ENCODE data around the gene MRC1.

MRC1 gene

GRCh38 chr10:17847585-17848296, 38.6 kb downstream of the MRC1 start:
- no peak for DNase-seq (ENCODE audit: low spot score)

DNA sequence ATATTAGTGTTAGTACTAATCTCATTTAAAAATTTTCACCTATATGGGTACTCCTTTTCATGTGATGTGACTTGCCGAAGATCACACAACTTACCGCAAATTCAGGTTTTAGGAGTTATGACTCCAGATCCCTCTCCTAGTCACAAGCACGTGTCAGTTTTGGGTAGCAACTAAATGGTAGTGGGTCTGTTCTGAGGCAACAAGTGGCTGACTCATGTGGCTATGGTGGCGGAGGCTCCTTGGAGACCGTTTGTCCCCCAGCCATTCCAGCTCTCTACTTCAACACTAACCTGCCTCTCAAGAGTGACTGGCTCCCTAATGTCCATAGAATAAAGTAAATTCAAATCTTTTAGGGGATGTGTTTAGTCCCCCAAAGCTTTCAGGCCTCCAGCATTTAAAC, 39.5 kb downstream of the MRC1 start:
- no peak for DNase-seq (ENCODE audit: low spot score)

GRCh38 chr10:17850501-17850900, 41.4 kb downstream of the MRC1 start:
- DNase-seq (ENCODE audit: low spot score): no peak

DNA sequence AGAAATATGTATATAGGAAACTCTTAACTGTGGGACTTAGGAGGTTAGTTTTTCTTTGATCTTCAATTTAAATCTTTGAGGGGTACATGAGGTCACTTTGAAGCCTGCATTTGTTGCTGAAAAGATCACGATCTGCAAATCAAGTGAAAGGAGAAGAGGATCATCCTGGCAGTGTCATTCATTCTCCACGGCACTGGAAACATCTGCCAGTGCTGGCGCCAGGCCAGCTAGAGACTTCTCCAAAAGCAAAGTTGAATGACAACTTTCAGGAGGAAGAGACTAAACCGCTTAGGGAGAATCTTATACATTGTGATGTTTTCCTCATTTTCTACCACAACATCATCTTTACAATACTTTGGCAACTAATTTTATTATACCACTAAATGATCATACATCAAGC, 42.5 kb downstream of the MRC1 start:
- DNase-seq (ENCODE audit: low spot score): no peak

- DNase-seq (ENCODE audit: low spot score): no peak
Observed at GRCh38 chr10:17854044-17854652, 45.0 kb downstream of the MRC1 start.

DNA sequence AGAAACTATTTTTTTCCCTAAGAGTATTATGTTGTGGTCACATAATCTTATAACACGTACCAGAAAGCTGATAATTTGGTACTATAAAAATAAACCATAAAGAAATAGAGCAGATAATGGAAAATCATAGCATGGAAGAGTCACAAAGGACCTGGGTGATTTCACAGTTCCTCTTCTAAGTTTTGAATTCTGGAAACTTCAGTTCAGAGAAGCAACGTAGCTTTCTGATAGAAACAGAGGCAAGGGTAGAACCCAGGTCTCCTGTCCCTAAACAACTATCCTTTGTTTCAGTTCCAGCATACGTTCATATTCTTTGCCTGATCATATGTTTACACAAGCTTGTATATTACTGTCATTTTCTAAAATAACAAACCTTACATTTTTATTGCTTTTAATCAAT, 47.9 kb downstream of the MRC1 start:
- no peak for DNase-seq (ENCODE audit: low spot score)

GRCh38 chr10:17859492-17860156, 50.5 kb downstream of the MRC1 start:
- DNase-seq (ENCODE audit: low spot score): no peak

DNA sequence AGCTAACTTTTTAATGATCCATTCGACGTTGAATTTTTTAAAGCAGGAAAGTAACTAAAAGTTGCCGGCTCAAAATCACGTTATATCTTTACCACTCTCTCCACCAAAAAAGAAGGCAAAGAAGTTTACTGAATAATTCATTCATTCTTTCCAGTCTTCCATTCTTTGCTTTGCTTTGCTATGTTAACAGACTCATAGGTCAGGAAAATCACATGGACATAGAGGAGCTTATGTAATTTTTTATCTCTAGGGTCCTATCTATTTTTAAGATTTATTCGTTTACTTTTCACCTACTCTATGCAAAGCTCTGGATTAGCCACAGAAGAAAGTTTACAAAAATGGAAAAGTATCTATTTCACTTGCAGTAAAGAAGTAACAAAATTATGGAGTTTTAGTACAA, 52.6 kb downstream of the MRC1 start:
- DNase-seq (ENCODE audit: low spot score): no peak

DNA sequence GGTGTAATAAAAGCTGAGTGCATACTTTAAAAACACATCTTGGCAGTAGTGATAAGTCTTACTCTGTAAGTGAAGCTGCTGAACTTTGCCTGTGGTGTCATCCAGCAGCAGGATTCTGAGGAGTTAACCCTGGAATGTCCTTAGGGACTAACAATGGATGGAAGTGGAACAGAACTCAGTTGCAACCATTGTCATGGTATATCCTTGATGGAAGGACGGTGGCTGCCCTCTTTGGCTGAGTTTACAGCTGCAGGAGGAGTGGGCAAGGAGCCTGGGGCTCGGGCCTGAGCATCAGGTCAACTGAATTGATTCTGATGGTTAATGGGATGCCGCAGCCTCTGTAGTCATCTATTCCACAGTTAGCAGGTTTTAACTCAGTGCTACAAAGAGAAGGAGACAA, 56.2 kb downstream of the MRC1 start:
- DNase-seq (ENCODE audit: low spot score): no peak

- DNase-seq (ENCODE audit: low spot score): no peak
Observed at GRCh38 chr10:17866346-17866745, 57.2 kb downstream of the MRC1 start.

DNA sequence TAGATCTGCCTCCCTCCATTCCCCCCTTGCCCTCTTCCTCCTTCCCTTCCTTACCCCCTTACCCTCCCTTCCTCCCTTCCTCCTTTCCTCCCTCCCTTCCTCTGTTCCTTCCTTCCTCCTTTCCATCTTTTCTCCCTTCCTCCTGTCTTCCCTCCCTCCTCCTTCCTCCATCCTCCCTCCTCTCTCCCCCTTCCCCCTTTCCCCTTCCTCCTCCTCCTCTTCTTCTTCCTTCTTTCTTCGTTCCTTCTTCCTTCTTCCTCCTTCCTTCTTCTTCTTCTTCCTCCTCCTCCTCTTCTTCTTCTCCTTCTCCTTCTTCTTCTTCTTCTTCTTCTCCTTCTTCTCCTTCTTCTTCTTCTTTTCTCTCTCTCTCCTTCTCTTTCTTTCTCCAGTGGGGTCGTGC, 57.9 kb downstream of the MRC1 start:
- no peak for DNase-seq (ENCODE audit: low spot score)

DNA sequence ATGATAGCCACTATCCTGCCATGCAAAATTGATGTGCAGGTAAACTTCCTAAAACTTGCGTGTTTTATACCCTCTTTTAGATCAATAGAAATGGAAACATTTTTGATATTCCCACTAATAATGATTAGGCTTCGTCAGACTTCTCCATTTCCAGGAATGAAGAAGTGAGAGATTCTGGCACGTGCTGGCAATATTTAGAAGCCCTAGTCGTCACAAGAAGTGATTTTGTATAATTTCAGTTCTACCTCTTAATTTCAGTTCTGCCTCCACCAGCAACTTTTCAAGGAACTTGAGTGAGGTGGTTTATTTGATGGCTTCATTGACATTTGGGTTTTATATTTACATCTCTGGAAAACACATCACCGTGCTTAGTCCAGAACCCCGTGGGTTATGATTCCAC, 61.9 kb downstream of the MRC1 start:
- DNase-seq (ENCODE audit: low spot score): no peak

- no peak for DNase-seq (ENCODE audit: low spot score)
Observed at GRCh38 chr10:17872191-17873091, 63.3 kb downstream of the MRC1 start.

DNA sequence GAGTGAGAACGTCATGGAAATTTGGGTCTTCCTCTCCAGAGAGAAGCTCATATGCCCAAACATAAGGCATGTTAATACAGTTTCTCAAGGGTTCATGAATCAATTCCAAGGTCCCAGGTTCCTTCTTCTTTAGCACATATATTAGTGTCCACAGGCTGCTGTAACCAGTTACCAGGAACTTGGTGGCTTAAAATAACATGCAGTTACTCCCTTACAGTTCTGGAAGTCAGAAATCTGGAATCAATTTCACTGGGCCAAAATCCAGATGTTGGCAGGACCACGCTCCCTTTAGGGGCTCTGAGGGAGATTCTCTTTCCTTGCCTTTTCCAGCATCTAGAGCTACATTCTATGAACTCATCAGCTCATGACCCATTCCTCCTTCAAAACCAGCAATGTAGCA, 64.8 kb downstream of the MRC1 start:
- DNase-seq (ENCODE audit: low spot score): no peak

GRCh38 chr10:17877121-17877520, 68.0 kb downstream of the MRC1 start:
- DNase-seq (ENCODE audit: low spot score): no peak

DNA sequence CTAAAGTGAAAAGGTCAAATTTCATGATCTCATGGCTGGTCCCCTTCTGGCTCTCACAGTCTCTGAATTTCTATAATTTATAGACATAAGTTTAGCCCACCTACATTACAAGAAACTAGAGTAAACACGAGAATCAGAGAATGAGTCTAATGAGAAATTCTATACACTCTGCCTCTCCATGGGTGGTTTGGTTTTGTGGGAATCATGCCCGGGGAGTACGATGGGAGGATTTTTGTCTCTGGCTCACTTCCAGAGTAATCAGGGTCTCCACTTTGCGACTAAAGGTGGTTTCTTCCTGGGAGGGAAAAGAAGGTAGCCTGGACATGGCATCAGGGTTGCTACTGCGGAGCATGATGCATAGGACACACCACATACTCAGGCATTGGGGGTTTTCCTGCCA, 69.7 kb downstream of the MRC1 start:
- no peak for DNase-seq (ENCODE audit: low spot score)

GRCh38 chr10:17880601-17881000, 71.5 kb downstream of the MRC1 start:
- no peak for DNase-seq (ENCODE audit: low spot score)

DNA sequence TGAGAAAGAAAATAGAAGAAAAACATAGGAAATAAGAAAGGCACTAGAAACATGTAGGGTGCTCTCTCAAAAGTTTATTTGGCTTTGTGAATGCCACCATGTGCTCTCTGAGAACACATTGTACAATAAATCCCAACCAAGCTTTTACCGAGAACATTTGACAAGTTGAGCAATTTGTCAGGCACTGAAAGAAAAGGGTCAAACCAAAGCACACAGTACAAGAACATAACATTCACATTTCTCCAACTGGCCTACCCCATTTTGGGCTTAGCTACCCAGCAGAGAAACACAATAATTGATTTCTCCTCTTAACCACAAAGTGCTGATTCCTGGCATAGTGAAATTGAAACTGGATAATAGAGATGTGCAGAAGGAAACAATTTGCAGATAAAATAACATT, 73.4 kb downstream of the MRC1 start:
- no peak for DNase-seq (ENCODE audit: low spot score)

- DNase-seq (ENCODE audit: low spot score): no peak
Observed at GRCh38 chr10:17883621-17884020, 74.5 kb downstream of the MRC1 start.

GRCh38 chr10:17888189-17888588, 79.0 kb downstream of the MRC1 start:
- DNase-seq (ENCODE audit: low spot score): no peak

GRCh38 chr10:17891435-17891834, 82.3 kb downstream of the MRC1 start:
- no peak for DNase-seq (ENCODE audit: low spot score)

DNA sequence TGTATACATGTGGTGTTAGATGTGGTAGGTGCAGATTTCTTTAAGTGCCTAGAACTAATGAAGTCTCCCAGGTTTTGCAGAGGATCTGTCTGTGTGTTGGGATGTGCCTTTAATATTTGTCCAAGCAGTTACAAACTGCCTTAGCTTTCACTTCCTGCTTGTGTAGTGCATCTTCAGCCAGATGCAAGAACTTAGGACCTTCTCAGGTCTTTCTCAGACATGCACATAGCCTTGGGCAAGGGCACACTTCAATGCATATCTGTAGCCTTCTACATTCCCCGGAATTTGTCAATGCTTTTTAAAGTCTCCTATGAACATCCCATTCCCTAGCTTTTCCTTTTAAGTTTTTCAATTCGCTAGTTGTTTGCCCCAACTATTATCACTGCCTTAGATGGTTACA, 95.4 kb downstream of the MRC1 start:
- no peak for DNase-seq (ENCODE audit: low spot score)

DNA sequence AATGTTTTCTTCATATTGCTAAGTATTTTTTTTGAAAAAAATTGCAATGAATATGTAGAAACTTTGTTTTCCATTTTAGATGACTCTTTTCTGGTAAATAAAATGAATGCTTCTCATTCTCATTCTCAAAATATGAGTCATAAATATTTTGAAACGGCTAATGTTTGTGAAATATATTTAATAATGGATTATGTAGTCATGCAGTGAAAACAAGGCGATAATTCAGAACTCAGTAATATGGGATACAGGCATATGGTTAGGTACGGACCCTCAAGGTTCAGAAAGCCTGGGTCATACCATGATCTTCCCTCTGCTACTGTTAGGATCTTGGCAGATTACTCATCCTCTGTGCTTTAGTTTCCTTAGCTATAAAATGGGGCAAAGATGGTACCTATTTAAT, 96.3 kb downstream of the MRC1 start:
- no peak for DNase-seq (ENCODE audit: low spot score)

All from left forelimb (tissue), 1 donor.